B cell (primary cell): ENCODE measurements around the gene ARRB1.

ENCODE experiments used
- EZH2 ChIP-seq: IDR thresholded peaks from 2 replicates; pipeline ENCODE4 v1.6.1; 2012; ENCODE audit warnings: borderline replicate concordance, low read depth, mild to moderate bottlenecking, moderate library complexity, low read length; ENCODE audit not compliant: insufficient read depth, poor library complexity, severe bottlenecking
- TF ChIP-seq, protein P1 (sequence below): fragments of 200-600 bp; IDR thresholded peaks from one replicate; pipeline ENCODE4 v1.8.0; 2022; ENCODE audit warnings: antibody characterized with exemption, mild to moderate bottlenecking

DNA sequence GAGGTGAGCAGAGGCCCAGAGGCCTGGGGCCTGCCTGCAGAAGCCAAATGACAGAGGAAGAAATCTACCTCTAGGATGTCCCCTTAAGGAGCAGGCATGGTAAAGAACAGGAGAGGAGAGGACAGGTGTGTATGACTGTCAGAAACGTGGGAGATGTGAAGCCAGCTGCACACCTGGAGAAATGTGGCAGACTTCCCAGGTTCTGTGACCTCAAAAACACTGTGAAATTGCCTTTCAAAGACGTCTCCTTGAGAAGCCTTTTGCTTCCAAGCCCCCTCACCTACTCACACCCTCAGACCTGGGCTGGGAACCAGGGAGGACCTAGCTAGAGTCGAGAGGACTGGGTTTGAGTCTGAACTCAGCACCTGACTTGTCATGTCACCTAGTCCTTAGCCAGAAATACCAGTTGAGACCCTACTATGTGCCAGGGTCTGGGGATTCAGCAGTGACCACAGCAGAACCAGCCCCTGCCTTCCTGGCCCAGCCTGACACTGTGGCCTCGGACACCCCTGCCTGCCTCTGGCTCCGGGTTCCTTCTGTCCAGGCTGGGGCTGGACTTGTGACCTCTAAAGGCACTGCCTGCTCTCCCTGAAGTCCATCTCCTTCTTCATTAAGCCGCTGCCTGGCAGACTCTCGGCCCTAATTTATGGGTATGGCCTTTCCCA lies 105.3 kb downstream of the ARRB1 start:
- TF ChIP-seq, protein P1, sequence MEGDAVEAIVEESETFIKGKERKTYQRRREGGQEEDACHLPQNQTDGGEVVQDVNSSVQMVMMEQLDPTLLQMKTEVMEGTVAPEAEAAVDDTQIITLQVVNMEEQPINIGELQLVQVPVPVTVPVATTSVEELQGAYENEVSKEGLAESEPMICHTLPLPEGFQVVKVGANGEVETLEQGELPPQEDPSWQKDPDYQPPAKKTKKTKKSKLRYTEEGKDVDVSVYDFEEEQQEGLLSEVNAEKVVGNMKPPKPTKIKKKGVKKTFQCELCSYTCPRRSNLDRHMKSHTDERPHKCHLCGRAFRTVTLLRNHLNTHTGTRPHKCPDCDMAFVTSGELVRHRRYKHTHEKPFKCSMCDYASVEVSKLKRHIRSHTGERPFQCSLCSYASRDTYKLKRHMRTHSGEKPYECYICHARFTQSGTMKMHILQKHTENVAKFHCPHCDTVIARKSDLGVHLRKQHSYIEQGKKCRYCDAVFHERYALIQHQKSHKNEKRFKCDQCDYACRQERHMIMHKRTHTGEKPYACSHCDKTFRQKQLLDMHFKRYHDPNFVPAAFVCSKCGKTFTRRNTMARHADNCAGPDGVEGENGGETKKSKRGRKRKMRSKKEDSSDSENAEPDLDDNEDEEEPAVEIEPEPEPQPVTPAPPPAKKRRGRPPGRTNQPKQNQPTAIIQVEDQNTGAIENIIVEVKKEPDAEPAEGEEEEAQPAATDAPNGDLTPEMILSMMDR = no peak
- TF ChIP-seq EZH2 = no peak
